ENCODE data around the gene HOXA2. TPM values are rescaled to one million over a fixed set of nuclear protein-coding genes. Genes with fewer than 3 reads are reported as not detected.

HOXA2 gene
- total and polyA plus RNA-seq, 2 of the 8 experiments (the other 6 are each of a cell fraction or from before 2014, with no cell fraction given) = not detected

DNA sequence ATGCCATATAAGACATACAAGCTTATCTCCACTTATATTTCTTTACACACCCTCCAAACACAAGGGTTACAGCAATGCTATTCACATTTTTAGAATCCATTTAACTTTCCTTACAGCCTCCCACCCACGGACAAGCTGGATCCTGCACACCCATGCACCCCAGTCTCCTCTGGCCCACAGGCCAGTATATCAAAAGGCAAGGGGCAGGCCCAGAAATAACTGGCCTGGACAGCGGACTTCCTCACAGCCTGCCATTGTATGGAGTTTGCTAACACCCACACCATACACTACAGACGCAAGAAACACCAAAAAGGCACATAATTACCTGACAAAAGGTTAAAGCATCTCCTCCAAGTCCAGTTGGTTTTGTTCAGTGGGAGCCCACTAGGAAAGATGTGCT lies 16.1 kb upstream of the HOXA2 start:
- Histone ChIP-seq H2BK5ac (ENCODE audit: low read depth, low read length) (no peak overlapping the region), H4K91ac (replicated peaks; ENCODE audit: insufficient read length, low read length) (no peak overlapping the region), H4K5ac (ENCODE audit: insufficient read length, low read depth, low read length) (no peak overlapping the region), H2BK15ac (ENCODE audit: low read length) (no peak overlapping the region), H4K20me1 (replicated peaks in 1 of 2; ENCODE audit: control insufficient read depth in 1 of 2, insufficient read depth in 2 of 2, low read length in 2 of 2) (peaks cover 30 to 34% of the 10 kb centered on the region in 2 experiments), H2BK12ac (ENCODE audit: low read depth, low read length) (no peak overlapping the region), H3K23me2 (ENCODE audit: low read depth, low read length) (no peaks in the 10 kb centered on the region; the same call in 1 of the 2 replicates), H2AFZ (ENCODE audit: low read length) (no peak overlapping the region), H3K4me3 (ENCODE audit: extremely low read depth in 1 of 4, insufficient read depth in 2 of 4, low read depth in 3 of 4, low read length in 4 of 4) (no peak overlapping the region), H3K23ac (ENCODE audit: insufficient read length) (no peak overlapping the region), H2BK20ac (ENCODE audit: low read length) (no peak overlapping the region), H3K4ac (replicated peaks; ENCODE audit: insufficient read length, low read depth, low read length) (no peak overlapping the region), H3K79me2 (ENCODE audit: control insufficient read depth in 1 of 2, insufficient read depth in 2 of 2, low read length in 2 of 2) (no peaks in the 10 kb centered on the region), H3K27ac (ENCODE audit: low read depth, low read length) (no peak overlapping the region), H3K9me3 (ENCODE audit: insufficient read depth in 2 of 2, low read depth in 1 of 2, low read length in 1 of 2) (no peaks in the 10 kb centered on the region), H3K9ac (replicated peaks in 1 of 4; ENCODE audit: extremely low read depth in 1 of 4, low read depth in 3 of 4, low read length in 3 of 4) (no peak overlapping the region), H4K8ac (ENCODE audit: extremely low read depth, insufficient read depth, low read length) (no peak overlapping the region), H3K18ac (ENCODE audit: extremely low read depth, low read length) (no peak overlapping the region), H3K4me2 (ENCODE audit: insufficient read depth in 1 of 2, low read depth in 2 of 2, low read length in 2 of 2) (no peak overlapping the region; a peak in 1 of 4 replicates), H3K27me3 (replicated peaks in 1 of 4; ENCODE audit: control insufficient read depth in 3 of 4, extremely low read depth in 1 of 4, insufficient read depth in 3 of 4, low read length in 3 of 4) (peaks cover 97 to 99% (median 98%) of the 10 kb centered on the region in 4 experiments), H3K36me3 (ENCODE audit: control insufficient read depth in 2 of 4, insufficient read depth in 4 of 4, low read length in 3 of 4) (no peaks in the 10 kb centered on the region; a peak in 1 of 8 replicates), H3K14ac (ENCODE audit: insufficient read length) (no peak overlapping the region), H3K4me1 (replicated peaks in 1 of 4; ENCODE audit: control insufficient read depth in 3 of 4, insufficient read depth in 4 of 4, low read length in 3 of 4) (no peaks in the 10 kb centered on the region; a peak in 3 of 7 replicates), H2AK5ac (ENCODE audit: low read depth, low read length) (no peak overlapping the region), H3K56ac (replicated peaks; ENCODE audit: insufficient read length, low read depth, low read length) (no peak overlapping the region), H3K79me1 (ENCODE audit: low read depth, low read length) (no peaks in the 10 kb centered on the region), H2BK120ac (replicated peaks; ENCODE audit: low read depth, low read length) (no peak overlapping the region)
- CTCF ChIA-PET (ENCODE audit: partially characterized antibody) = interaction anchor here (0.8 to 4.8 kb wide), 7 partner anchors 9 to 341 kb away, joined by 3 to 33 read pairs (median 3); partner anchors contain the start of gene HOXA5
- WGBS, 2 experiments (ENCODE audit: extremely low coverage in 1 of 2, insufficient coverage in 1 of 2, insufficient read length in 1 of 2, insufficient replicate concordance in 2 of 2, low coverage in 1 of 2, low lambda C conversion rate in 2 of 2, missing lambda C conversion rate in 1 of 2) = 18% methylated on average over 3 of the region's 3 CpGs; no CpG with 5 or more reads in 1 of the 2 experiments
- POLR2A ChIA-PET (ENCODE audit: partially characterized antibody) = interaction anchor here (1.3 kb wide), 1 partner anchor 12 kb away, joined by 5 read pairs; no protein-coding TSS in a partner anchor
- peak; percentile 30 for TF ChIP-seq EZH2 (IDR thresholded peaks at IDR 0.05; ENCODE audit: low read depth, low read length, severe bottlenecking)
- TF ChIP-seq SUZ12 (IDR thresholded peaks at IDR 0.05; ENCODE audit: low read length) = peak; percentile 20
- no peak for TF ChIP-seq CHD1 (IDR thresholded peaks at IDR 0.05; ENCODE audit: low read depth, low read length)
- no peak for FAIRE-seq
- no peak for DNase-seq (ENCODE audit: low read depth in 1 of 2, low spot score in 2 of 2)
